ENCODE results near the gene EIF4A2. TPM values are rescaled to one million over a fixed set of nuclear protein-coding genes. Genes with fewer than 3 reads are reported as not detected.
A peak's percentile ranks its signal among the peaks of the same experiment; 100 is the strongest.

Gene EIF4A2
- total RNA-seq: 100 to 1,000 TPM; 337 to 366 TPM

DNA sequence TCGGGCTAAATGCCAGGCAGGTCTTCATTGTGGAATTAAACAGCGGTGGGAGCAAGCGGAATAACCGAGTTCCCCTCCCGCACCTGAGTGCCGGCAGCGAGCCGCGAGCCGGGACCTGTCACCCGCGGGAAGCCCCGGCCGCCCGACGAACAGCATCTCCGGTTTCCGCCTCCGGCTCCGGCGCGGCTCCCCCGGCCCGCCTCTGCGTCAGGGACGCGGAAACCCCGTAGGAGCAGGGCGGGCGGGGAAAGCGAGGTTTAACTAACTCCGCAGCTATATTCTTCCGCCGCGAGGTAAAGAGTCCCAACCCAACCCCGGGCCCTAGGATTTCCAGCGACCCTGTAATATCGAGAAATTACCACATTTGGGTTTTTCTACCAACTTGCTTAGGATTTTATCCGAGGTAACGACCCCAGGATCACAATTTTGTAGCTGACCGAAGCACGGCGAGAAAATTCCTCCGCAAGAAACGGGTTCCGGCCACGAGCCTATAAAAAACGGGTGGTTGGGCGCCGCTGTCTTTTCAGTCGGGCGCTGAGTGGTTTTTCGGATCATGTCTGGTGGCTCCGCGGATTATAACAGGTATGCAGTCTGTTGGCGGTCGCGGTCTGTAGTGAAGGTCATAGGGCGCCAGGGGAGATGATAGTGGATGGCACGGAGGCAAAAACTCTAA lies at the start of gene EIF4A2:
EIF4A2 (plus strand) TSS at position 520 of the 673 bp plus-strand sequence; CDS start at position 554, 34 bp downstream.
- TF ChIP-seq, protein P1, sequence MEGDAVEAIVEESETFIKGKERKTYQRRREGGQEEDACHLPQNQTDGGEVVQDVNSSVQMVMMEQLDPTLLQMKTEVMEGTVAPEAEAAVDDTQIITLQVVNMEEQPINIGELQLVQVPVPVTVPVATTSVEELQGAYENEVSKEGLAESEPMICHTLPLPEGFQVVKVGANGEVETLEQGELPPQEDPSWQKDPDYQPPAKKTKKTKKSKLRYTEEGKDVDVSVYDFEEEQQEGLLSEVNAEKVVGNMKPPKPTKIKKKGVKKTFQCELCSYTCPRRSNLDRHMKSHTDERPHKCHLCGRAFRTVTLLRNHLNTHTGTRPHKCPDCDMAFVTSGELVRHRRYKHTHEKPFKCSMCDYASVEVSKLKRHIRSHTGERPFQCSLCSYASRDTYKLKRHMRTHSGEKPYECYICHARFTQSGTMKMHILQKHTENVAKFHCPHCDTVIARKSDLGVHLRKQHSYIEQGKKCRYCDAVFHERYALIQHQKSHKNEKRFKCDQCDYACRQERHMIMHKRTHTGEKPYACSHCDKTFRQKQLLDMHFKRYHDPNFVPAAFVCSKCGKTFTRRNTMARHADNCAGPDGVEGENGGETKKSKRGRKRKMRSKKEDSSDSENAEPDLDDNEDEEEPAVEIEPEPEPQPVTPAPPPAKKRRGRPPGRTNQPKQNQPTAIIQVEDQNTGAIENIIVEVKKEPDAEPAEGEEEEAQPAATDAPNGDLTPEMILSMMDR (IDR thresholded peaks at IDR 0.05): no peak
- H3K27ac ChIP-seq: peak within 1 kb of the TSS; percentile 90

DNA sequence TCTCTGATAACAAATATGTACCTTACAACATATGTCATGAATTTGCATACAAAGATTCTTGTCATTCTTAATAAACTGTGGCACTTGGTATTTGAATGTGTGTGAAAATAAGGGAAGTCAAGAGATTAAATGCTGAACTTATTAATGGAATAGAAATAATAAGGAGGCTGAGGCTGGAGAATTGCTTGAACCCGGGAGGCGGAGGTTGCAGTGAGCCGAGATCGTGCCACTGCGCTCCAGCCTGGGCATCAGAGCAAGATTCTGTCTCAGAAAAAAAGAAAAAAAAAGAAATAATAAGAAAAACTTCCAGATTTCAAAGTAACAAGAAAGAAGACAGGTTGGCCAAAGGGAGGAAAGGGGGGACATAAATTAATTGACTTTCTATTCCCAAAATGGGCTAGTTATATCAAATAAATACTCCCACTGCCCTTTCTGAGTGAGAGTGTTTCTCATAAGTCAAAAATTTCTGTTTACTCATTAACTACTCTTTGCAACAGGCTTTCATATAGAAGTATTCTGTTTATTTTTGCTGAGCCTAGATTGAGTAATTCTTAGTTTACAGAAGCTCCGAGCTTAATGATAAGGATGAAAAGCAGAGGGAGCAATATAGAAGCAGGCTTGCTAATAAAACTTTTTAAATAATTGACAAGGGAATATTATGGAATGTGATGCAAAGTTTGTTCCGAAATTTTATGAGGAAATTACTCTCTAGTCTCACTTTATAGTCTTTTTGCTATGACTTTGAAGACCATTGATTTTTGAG lies 40.6 kb upstream of the EIF4A2 start:
- intact Hi-C loops (cut with DNase I): no loop called here
- no peaks in the 10 kb centered on the region for H3K4me1 ChIP-seq
- H3K27ac ChIP-seq: no peak overlapping the region
- H3K9ac ChIP-seq (ENCODE audit: low read depth in 2 of 2, low read length in 2 of 2): no peak overlapping the region
- no peak overlapping the region for H3K4me3 ChIP-seq
- no peaks in the 10 kb centered on the region for H3K9me3 ChIP-seq
- DNase-seq: no peak
- no peaks in the 10 kb centered on the region for H3K27me3 ChIP-seq
- TF ChIP-seq, protein P1 (IDR thresholded peaks at IDR 0.05): no peak
- no peaks in the 10 kb centered on the region for H3K36me3 ChIP-seq

More for the DNA sequence above, at the start of gene EIF4A2:
- intact Hi-C loops (cut with DNase I): loop anchor here (5.0 kb wide), 1 partner anchor 216 kb away; the partner anchor contains the start of gene TBCCD1
- H3K4me1 ChIP-seq: peaks cover 5% of the 10 kb centered on the region
- H3K4me3 ChIP-seq: peak within 1 kb of the TSS; percentile 77
- peaks cover 22% of the 10 kb centered on the region for H3K36me3 ChIP-seq
- H3K9ac ChIP-seq (ENCODE audit: low read depth in 2 of 2, low read length in 2 of 2): peak within 1 kb of the TSS; percentile 100
- no peaks in the 10 kb centered on the region for H3K9me3 ChIP-seq
- peak; percentile 91 for DNase-seq
- no peaks in the 10 kb centered on the region for H3K27me3 ChIP-seq

DNA sequence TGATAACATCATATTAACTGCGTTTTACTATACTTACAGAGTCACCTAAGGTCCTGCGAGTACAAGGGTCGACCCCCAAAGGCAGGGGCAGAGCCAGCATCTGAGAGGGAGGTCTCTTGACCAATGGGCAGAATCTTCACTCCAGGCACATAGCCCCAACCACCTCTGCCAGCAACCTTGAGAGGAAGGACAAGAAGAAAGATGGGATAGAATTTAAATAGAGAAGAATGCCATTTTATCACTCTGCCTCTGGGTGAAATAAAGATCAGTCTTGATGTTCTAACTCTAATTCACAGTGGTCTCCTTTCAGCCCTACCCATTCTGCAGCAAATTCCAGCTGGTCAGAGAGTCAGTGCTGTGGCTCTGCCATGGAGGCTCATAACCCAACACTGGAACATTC lies 39.7 kb upstream of the EIF4A2 start:
- Histone ChIP-seq H3K9ac (ENCODE audit: low read depth in 2 of 2, low read length in 2 of 2) (no peak overlapping the region), H3K27ac (peak overlapping the region; percentile 48)

DNA sequence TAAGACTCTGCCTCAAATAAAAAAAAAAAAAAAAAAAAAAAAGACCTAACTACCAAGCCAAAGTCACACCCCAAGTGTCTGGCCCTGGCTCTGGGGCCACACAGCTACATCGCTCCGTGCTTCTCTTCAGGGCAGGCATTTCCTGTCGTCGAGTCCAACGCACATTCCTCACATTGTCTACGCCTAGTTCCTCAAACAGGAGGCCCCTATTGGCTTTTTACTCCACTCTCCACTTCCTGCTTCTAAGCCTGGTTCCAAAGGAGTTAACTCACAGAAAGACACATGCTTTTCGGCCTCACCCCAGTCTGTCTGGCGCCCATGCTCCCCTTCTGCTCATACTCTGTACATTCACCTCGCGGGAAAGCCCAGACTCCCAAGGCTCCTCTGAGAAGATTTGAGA lies 37.4 kb upstream of the EIF4A2 start:
- DNase-seq: peak; percentile 82
- Histone ChIP-seq H3K4me1 (no peaks in the 10 kb centered on the region), H3K9me3 (no peaks in the 10 kb centered on the region), H3K9ac (ENCODE audit: low read depth in 2 of 2, low read length in 2 of 2) (no peak overlapping the region), H3K27me3 (no peaks in the 10 kb centered on the region), H3K27ac (peak overlapping the region; percentile 48), H3K4me3 (no peak overlapping the region), H3K36me3 (no peaks in the 10 kb centered on the region)
- intact Hi-C loops (cut with DNase I): no loop called here
- TF ChIP-seq, protein P1 (IDR thresholded peaks at IDR 0.05): no peak

More for the DNA sequence above, 39.7 kb upstream of the EIF4A2 start:
- H3K36me3 ChIP-seq: no peaks in the 10 kb centered on the region
- intact Hi-C loops (cut with DNase I): no loop called here
- TF ChIP-seq, protein P1 (IDR thresholded peaks at IDR 0.05): no peak
- no peaks in the 10 kb centered on the region for H3K9me3 ChIP-seq
- DNase-seq: no peak
- no peaks in the 10 kb centered on the region for H3K4me1 ChIP-seq
- H3K4me3 ChIP-seq: no peak overlapping the region
- no peaks in the 10 kb centered on the region for H3K27me3 ChIP-seq

DNA sequence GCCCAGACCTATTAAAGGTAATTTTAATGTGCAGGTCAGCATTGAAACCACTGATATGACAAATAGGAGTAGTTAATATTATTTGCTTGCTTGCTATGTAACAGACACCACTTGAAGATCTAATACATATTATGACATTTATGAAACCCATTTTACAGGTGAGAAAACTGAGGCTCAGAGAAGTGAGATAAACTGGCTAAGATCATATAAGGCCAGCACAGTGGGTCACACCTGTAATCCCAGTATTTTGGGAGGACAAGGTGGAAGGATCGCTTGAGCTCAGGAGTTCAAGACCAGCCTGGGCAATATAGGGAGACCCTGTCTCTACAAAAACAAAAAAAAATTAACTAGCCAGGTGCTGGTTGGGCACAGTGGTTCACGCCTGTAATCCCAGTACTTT lies 33.1 kb upstream of the EIF4A2 start:
- Histone ChIP-seq H3K27me3 (no peaks in the 10 kb centered on the region), H3K4me3 (no peak overlapping the region), H3K27ac (no peak overlapping the region), H3K36me3 (no peaks in the 10 kb centered on the region), H3K4me1 (no peaks in the 10 kb centered on the region), H3K9ac (ENCODE audit: low read depth in 2 of 2, low read length in 2 of 2) (no peak overlapping the region), H3K9me3 (no peaks in the 10 kb centered on the region)
- TF ChIP-seq, protein P1 (IDR thresholded peaks at IDR 0.05): no peak
- intact Hi-C loops (cut with DNase I): no loop called here
- no peak for DNase-seq
